HCT116 (cell line): ENCODE data around the gene HS6ST1. TPM values are rescaled to one million over a fixed set of nuclear protein-coding genes. Genes with fewer than 3 reads are reported as not detected.

ENCODE experiments used
- ATAC-seq: fragments of 200-7000 bp; cut with Tn5 transposase; 2 replicates; pipeline ENCODE4 v1.9.1; 2020; ENCODE audit warnings: mild to moderate bottlenecking, moderate library complexity
- BruUV-seq: library from RNA; stranded (reverse); fragments of 400-500 nt; replicated peaks from 2 replicates; lab custom pipeline; 2021; lab: Mats Ljungman, UMichigan
- CTCF ChIA-PET: fragments of 300-600 bp; sonication (Branson Sonifier 250); formaldehyde crosslinking; loops from one replicate; lab custom pipeline; 2021; ENCODE audit warnings: antibody characterized with exemption; lab: Charles Lee
- POLR2A ChIA-PET: fragments of 300-600, 350-600 bp; sonication (Branson Sonifier 250); formaldehyde crosslinking; loops from one replicate; lab custom pipeline; 2021; ENCODE audit warnings: antibody characterized with exemption; lab: Charles Lee
- RAD21 ChIA-PET, 2 experiments: fragments of 300-600 bp; sonication (Branson Sonifier 250); formaldehyde crosslinking; loops; one replicate each; lab custom pipeline; 2023; ENCODE audit warnings: low total read pairs in 2 of 2; ENCODE audit not compliant: uncharacterized antibody in 2 of 2, unreplicated experiment in 2 of 2, low non-redundant PET in 1 of 2; lab: Charles Lee
- DNase-seq: peaks from one replicate; pipeline ENCODE4 v3.0.0-alpha.2; 2010; ENCODE audit warnings: low read depth, low spot score
- H2AFZ ChIP-seq: fragments of 200-600 bp; shearing (Covaris generic), sonication (generic); 2 replicates; pipeline ENCODE4 v1.6.1; 2017; ENCODE audit warnings: low read depth, mixed run types, mixed read lengths, antibody characterized with exemption, low read length; ENCODE audit not compliant: poor library complexity, severe bottlenecking
- H3K27ac ChIP-seq: 2 replicates; pipeline ENCODE4 v1.5.1; 2012; ENCODE audit warnings: low read depth, low read length
- H3K27me3 ChIP-seq: fragments of 200-600 bp; sonication (generic); 2 replicates; pipeline ENCODE4 v1.6.1; 2016; ENCODE audit warnings: mixed run types, low read length, mixed read lengths; ENCODE audit not compliant: insufficient read depth
- H3K36me3 ChIP-seq, 2 experiments: fragments of 200-500 bp in 1 of 2; fragments of 200-600 bp in 1 of 2; sonication (Bioruptor generic) in 1 of 2; sonication (generic) in 1 of 2; 2 replicates each; pipeline versions ENCODE4 v1.5.1 to v1.6.1; 2014 to 2016; ENCODE audit warnings: low read length in 2 of 2, inconsistent platforms in 1 of 2, mixed read lengths in 1 of 2, mixed run types in 1 of 2; ENCODE audit not compliant: insufficient read depth in 2 of 2, control insufficient read depth in 1 of 2
- H3K4me1 ChIP-seq, 2 experiments: fragments of 200-600 bp in 1 of 2; sonication (generic) in 1 of 2; 2 replicates each; pipeline versions ENCODE4 v1.5.1 to v1.6.1; 2012 to 2017; ENCODE audit warnings: low read length in 2 of 2, inconsistent platforms in 1 of 2, mild to moderate bottlenecking in 1 of 2, mixed read lengths in 1 of 2, mixed run types in 1 of 2, moderate library complexity in 1 of 2; ENCODE audit not compliant: insufficient read depth in 2 of 2, control insufficient read depth in 1 of 2
- H3K4me2 ChIP-seq: fragments of 200-600 bp; sonication (generic); 2 replicates; pipeline ENCODE4 v1.6.1; 2017; ENCODE audit warnings: mixed run types, low read length, mixed read lengths
- H3K4me3 ChIP-seq, 2 experiments: fragments of 200-600 bp in 1 of 2; sonication (generic) in 1 of 2; replicated peaks in 1 of 2; 2 replicates each; pipeline ENCODE4 v1.5.1; 2011 to 2016; ENCODE audit warnings: low read length in 2 of 2, control low read depth in 1 of 2, low read depth in 1 of 2, mild to moderate bottlenecking in 1 of 2, mixed read lengths in 1 of 2, mixed run types in 1 of 2
- H3K79me2 ChIP-seq: fragments of 200-600 bp; sonication (generic); 2 replicates; pipeline ENCODE4 v1.6.1; 2017; ENCODE audit warnings: mild to moderate bottlenecking, mixed run types, low read length, moderate library complexity, mixed read lengths; ENCODE audit not compliant: insufficient read depth
- H3K9ac ChIP-seq: fragments of 200-600 bp; sonication (generic); 2 replicates; pipeline ENCODE4 v1.6.1; 2016; ENCODE audit warnings: low read length, mixed read lengths
- H3K9me2 ChIP-seq: fragments of 200-600 bp; sonication (generic), shearing (Covaris generic); 2 replicates; pipeline ENCODE4 v1.6.1; 2017; ENCODE audit warnings: mixed run types, mild to moderate bottlenecking, moderate library complexity; ENCODE audit not compliant: insufficient read depth
- H3K9me3 ChIP-seq, 2 experiments: fragments of 200-500 bp in 1 of 2; fragments of 200-600 bp in 1 of 2; sonication (Bioruptor generic) in 1 of 2; sonication (generic) in 1 of 2; 2 replicates each; pipeline ENCODE4 v1.6.1; 2014 to 2017; ENCODE audit warnings: low read length in 2 of 2, mixed read lengths in 2 of 2, inconsistent platforms in 1 of 2, low read depth in 1 of 2, mild to moderate bottlenecking in 1 of 2, mixed run types in 1 of 2, moderate library complexity in 1 of 2; ENCODE audit not compliant: control insufficient read depth in 1 of 2, insufficient read depth in 1 of 2
- H4K20me1 ChIP-seq: fragments of 200-600 bp; sonication (generic), shearing (Covaris generic); 2 replicates; pipeline ENCODE4 v1.6.1; 2017; ENCODE audit warnings: mixed run types, mild to moderate bottlenecking, moderate library complexity; ENCODE audit not compliant: insufficient read depth
- ELF1 ChIP-seq: IDR thresholded peaks from 2 replicates; pipeline ENCODE4 v1.6.1; 2012; ENCODE audit warnings: low read depth, borderline replicate concordance
- EZH2phosphoT487 ChIP-seq: fragments of 200-600 bp; IDR thresholded peaks from 2 replicates; pipeline ENCODE4 v1.6.1; 2018; ENCODE audit warnings: antibody characterized with exemption, borderline replicate concordance
- JUND ChIP-seq: IDR thresholded peaks from 2 replicates; pipeline ENCODE4 v1.6.1; 2012
- RAD21 ChIP-seq: IDR thresholded peaks from 2 replicates; pipeline ENCODE4 v1.6.1; 2012; ENCODE audit warnings: low read depth, mild to moderate bottlenecking
- SIN3A ChIP-seq: IDR thresholded peaks from 2 replicates; pipeline ENCODE4 v1.6.1; 2012; ENCODE audit warnings: low read depth
- SP1 ChIP-seq: IDR thresholded peaks from 2 replicates; pipeline ENCODE4 v1.6.1; 2012; ENCODE audit warnings: low read depth
- SRF ChIP-seq: IDR thresholded peaks from 2 replicates; pipeline ENCODE4 v1.6.1; 2012; ENCODE audit warnings: low read depth
- ZNF274 ChIP-seq: fragments of 200-500 bp; sonication (Bioruptor generic); IDR thresholded peaks from 2 replicates; pipeline ENCODE4 v1.6.1; 2014; ENCODE audit warnings: mild to moderate bottlenecking, low read depth, low read length, inconsistent platforms
- intact Hi-C: fragments of 100-400 bp; cut with micrococcal nuclease; formaldehyde crosslinking; loops from 2 replicates; pipeline ENCODE4 v1.10.0; 2022
- total RNA-seq: library from RNA; stranded (reverse); gene quantifications from one replicate; pipeline ENCODE4 v1.2.1, GENCODE V29; 2021; ENCODE audit not compliant: unreplicated experiment
- TF ChIP-seq, protein P1 (sequence below): IDR thresholded peaks from 2 replicates; pipeline ENCODE4 v1.6.1; 2012
- TF ChIP-seq, protein P2 (sequence below): IDR thresholded peaks from 2 replicates; pipeline ENCODE4 v1.6.1; 2012

The HS6ST1 gene
- total RNA-seq, 1 experiment from 2014 or later = 35.0 TPM

DNA sequence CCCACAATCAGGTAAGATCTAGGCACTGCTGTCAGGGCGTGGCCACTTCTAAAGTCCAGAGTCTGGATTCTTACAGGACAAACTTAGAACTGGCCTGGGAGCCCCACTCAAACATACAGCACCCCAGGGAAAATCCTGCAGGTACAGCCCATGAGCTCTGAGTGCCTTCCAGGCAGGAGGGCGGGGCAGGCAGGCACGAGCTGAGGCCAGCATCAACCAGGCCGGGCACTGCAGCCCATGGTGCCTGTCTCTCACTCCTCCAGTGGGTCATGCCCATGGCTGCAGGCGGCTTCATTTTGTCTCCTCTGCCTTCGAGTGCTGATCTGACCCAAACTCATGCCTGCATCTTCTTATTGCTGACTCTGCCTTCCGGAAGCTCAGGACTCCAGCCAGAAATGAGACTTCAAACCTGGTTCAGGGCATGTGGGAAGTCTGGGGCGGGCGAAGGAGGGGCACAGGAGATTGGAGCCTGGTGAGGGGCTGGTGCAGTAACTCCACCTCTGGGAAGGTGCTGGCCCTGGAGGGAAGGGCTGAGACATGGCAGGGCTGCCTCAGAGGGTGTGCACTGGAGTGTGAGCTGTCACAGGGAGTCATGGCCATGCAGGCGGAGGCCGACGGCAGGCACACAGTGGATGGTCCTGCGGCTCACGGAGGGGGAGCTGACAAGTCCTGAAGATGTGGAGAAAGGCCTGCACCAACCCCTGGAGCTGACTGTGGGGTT lies 40.5 kb downstream of the HS6ST1 start:
- no TSS peak for BruUV-seq
- Histone ChIP-seq H3K36me3 (peaks cover 3% of the 10 kb centered on the region in 2 experiments; a peak in 2 of 4 replicates), H2AFZ (no peak overlapping the region), H3K27ac (no peak overlapping the region), H3K27me3 (no peaks in the 10 kb centered on the region), H3K79me2 (peaks cover 9% of the 10 kb centered on the region; the same call in 1 of the 2 replicates), H3K9me2 (no peaks in the 10 kb centered on the region), H3K4me3 (no peak overlapping the region), H3K4me2 (no peak overlapping the region), H4K20me1 (no peaks in the 10 kb centered on the region), H3K9me3 (peaks cover 7 to 9% of the 10 kb centered on the region in 2 experiments; a peak in 2 of 4 replicates), H3K9ac (no peak overlapping the region), H3K4me1 (no peaks in the 10 kb centered on the region)
- ChIA-PET RAD21 (no interaction called here), POLR2A (no interaction called here), CTCF (no interaction called here)
- DNase-seq = no peak
- intact Hi-C loops = no loop called here
- no peak for TF ChIP-seq SIN3A
- no peak for TF ChIP-seq ZNF274
- no peak for TF ChIP-seq JUND
- no peak for TF ChIP-seq EZH2phosphoT487
- TF ChIP-seq RAD21 = no peak
- no peak for TF ChIP-seq SRF
- TF ChIP-seq, protein P1, sequence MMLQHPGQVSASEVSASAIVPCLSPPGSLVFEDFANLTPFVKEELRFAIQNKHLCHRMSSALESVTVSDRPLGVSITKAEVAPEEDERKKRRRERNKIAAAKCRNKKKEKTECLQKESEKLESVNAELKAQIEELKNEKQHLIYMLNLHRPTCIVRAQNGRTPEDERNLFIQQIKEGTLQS = no peak
- no peak for TF ChIP-seq ELF1
- ATAC-seq = no peak

DNA sequence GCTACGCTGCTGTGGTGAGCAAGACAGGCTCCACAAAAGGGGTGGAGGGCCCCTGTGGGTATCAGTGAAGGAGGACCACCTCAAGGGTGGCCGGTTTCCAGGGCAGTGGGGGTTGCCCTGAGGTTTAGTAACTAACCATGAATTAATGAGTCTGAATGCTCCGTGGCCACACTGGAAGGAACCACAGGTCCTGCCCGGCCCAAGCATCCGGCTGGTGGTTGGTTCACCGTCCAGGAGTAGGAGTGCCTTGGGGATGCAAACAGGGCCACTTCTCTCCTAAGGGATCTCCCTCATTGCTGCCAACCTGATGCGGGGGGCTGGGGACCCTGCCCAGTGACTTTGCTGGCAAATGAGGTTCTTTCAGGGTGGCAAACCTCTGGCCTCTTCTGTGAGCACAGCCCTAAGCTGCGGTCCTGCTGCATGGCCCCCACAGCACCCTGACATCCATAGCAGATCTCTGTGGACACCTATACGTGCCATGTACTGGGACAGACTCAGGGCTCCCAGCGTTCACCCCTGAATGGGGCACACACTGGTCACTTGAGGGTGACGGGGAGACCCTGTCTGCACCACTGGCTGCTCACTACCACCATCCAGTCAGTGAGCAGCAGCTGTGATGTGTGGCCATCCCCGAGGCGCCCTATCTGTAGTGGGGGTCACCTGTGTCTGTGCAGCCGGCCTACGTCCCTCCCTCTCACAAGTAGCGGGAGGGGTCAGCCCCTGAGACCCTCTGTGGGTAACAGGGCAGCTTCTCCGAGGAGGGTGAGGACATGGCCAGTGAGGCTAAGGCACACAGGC lies 41.6 kb downstream of the HS6ST1 start:
- BruUV-seq = no TSS peak
- no peaks in the 10 kb centered on the region for H4K20me1 ChIP-seq
- H3K4me2 ChIP-seq = no peak overlapping the region
- intact Hi-C loops = no loop called here
- H2AFZ ChIP-seq = no peak overlapping the region
- ATAC-seq = no peak
- no peak for DNase-seq
- no peak overlapping the region for H3K4me3 ChIP-seq
- no peak overlapping the region for H3K27ac ChIP-seq
- RAD21 ChIA-PET = no interaction called here
- peaks cover 7 to 9% of the 10 kb centered on the region in 2 experiments; a peak in 2 of 4 replicates for H3K9me3 ChIP-seq
- H3K36me3 ChIP-seq = peaks cover 3% of the 10 kb centered on the region in 2 experiments; a peak in 2 of 4 replicates
- no peak for TF ChIP-seq SP1
- TF ChIP-seq, protein P2, sequence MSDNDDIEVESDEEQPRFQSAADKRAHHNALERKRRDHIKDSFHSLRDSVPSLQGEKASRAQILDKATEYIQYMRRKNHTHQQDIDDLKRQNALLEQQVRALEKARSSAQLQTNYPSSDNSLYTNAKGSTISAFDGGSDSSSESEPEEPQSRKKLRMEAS = no peak
- no peaks in the 10 kb centered on the region for H3K4me1 ChIP-seq
- H3K79me2 ChIP-seq = peaks cover 9% of the 10 kb centered on the region; the same call in 1 of the 2 replicates
- POLR2A ChIA-PET = no interaction called here
- H3K9ac ChIP-seq = no peak overlapping the region
- no peaks in the 10 kb centered on the region for H3K27me3 ChIP-seq
- no peaks in the 10 kb centered on the region for H3K9me2 ChIP-seq
- CTCF ChIA-PET = no interaction called here
